C4-2B (cell line): ENCODE data around the gene RPTOR.
A peak's percentile ranks its signal among the peaks of the same experiment; 100 is the strongest.

ENCODE experiments used
- H3K27ac ChIP-seq: fragments of 450-650 bp; 2 replicates; pipeline ENCODE4 v1.5.1; 2017
- CTCF ChIP-seq: fragments of 450-650 bp; conservative IDR thresholded peaks from 2 replicates; pipeline ENCODE4 v1.5.1; 2017; ENCODE audit warnings: mild to moderate bottlenecking
- ZFX ChIP-seq: fragments of 450-650 bp; IDR thresholded peaks from 2 replicates; pipeline ENCODE4 v1.6.1; 2017

RPTOR gene

GRCh38 chr17:80650331-80650672 is 105.7 kb downstream of the RPTOR start:
- H3K27ac ChIP-seq, result no peak overlapping the region
- TF ChIP-seq CTCF (peak; percentile 39), ZFX (no peak)

DNA sequence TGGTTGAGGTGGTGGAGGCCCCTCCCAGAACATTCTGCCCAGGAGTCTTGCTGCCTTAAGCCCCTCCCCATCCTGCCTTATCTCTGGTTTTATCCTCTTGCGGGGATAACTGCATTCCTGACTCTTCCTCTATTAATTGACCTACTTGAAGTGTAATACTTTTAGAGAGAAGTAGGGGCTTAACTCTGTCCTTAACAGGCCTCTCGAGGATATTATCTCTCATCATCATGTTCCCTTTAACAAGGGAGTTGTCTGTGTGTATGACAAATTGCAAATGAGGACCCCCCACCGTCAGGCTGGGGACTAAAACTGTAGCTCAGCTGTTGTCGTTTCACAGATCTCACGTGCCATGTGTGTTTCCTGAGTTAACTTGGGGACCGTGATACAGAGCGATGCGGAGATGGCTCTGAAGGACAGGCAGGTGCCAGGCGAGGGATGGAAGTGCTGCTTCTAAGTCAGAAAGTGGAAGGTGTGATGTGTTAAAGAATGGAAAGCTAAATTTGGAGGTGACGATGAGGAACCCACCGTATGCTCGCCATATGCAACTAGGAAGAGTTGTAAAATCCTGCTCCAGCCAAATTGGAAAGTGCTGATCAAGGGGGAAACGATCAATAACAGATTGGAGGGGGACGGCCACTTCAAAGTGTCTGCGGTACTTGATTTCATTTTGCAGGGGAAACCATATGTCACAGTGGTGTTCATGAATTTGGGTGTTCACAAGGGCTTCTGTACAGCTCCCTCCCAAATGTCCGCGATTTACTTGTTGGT is 106.3 kb downstream of the RPTOR start:
- no peak overlapping the region for H3K27ac ChIP-seq
- no peak for TF ChIP-seq ZFX
- TF ChIP-seq CTCF, result no peak

- H3K27ac ChIP-seq, result no peak overlapping the region
- TF ChIP-seq ZFX (no peak), CTCF (no peak)
Observed at GRCh38 chr17:80652756-80653330, 108.2 kb downstream of the RPTOR start.

GRCh38 chr17:80653856-80654255 is 109.2 kb downstream of the RPTOR start:
- TF ChIP-seq CTCF, result no peak
- TF ChIP-seq ZFX, result no peak
- H3K27ac ChIP-seq, result no peak overlapping the region

DNA sequence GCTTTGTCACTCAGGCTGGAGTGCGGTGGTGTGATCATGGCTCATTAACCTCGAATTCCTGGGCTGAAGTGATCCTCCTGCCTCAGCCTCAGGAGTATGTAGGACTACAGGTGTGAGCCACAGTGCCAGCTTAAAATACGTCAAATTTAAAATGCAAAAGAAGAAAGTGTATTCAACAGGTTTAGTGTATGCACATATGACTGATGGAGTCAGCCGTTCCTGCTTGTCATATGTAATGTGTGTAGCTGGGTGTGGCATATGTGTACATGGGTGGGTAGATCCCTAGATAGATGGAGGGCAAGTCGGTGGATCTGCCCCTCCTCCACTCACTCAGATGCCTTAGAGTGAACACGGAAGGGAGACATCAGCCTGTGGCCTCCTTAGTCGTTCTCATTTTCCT is 111.0 kb downstream of the RPTOR start:
- H3K27ac ChIP-seq, result no peak overlapping the region
- TF ChIP-seq CTCF, result no peak
- no peak for TF ChIP-seq ZFX

GRCh38 chr17:80656590-80656989 is 112.0 kb downstream of the RPTOR start:
- TF ChIP-seq CTCF (no peak), ZFX (no peak)
- no peak overlapping the region for H3K27ac ChIP-seq

GRCh38 chr17:80657561-80657960 is 112.9 kb downstream of the RPTOR start:
- no peak overlapping the region for H3K27ac ChIP-seq
- TF ChIP-seq CTCF (no peak), ZFX (no peak)
